Right lung (tissue), 10 donors: ENCODE data around the gene WNT2B. TPM values are rescaled to one million over a fixed set of nuclear protein-coding genes. Genes with fewer than 3 reads are reported as not detected.
"Not testable (repeated sequence)": the region's sequence is repeated elsewhere in the genome, so short reads cannot be mapped to it uniquely, and the experiment has no call there.

Experiments used
- DNase-seq, 2 donors: peaks; one replicate each; pipeline ENCODE4 v3.0.0-alpha.2; 2013
- long read RNA-seq, 8 donors: transcript quantifications; one replicate each; lab custom pipeline, GENCODE V29; 2026
- polyA plus RNA-seq, 5 donors: library from polyadenylated mRNA; unstranded; fragments of 120-200 nt; gene quantifications; one replicate each; pipeline versions ENCODE4 v1.2.1 to v1.2.3, GENCODE V29; 2013; ENCODE audit warnings: inconsistent platforms in 1 of 5, low replicate concordance in 1 of 5; ENCODE audit not compliant: insufficient read length in 5 of 5, insufficient read depth in 1 of 5

WNT2B gene
- 1 to 10 TPM; 3.5 to 6.5 (median 4.7) TPM for polyA plus RNA-seq
- long read RNA-seq, donor 1, partial matches to known transcripts, result 21 of 22 reads
- long read RNA-seq, donor 1, other reads (novel, unspliced or antisense), result 0 of 22 reads
- long read RNA-seq, donor 2, partial matches to known transcripts, result 0 of 3 reads
- long read RNA-seq, donor 2, other reads (novel, unspliced or antisense), result 0 of 3 reads
- long read RNA-seq, donor 3, partial matches to known transcripts, result 0 of 1 reads
- long read RNA-seq, donor 3, other reads (novel, unspliced or antisense), result 0 of 1 reads
- long read RNA-seq, donor 4, partial matches to known transcripts, result 0 of 1 reads
- long read RNA-seq, donor 4, other reads (novel, unspliced or antisense), result 0 of 1 reads
- long read RNA-seq, donor 5, result 0 reads
- long read RNA-seq, donor 6, partial matches to known transcripts, result 9 of 9 reads
- long read RNA-seq, donor 6, other reads (novel, unspliced or antisense), result 0 of 9 reads
- long read RNA-seq, donor 7, partial matches to known transcripts, result 8 of 8 reads
- long read RNA-seq, donor 7, other reads (novel, unspliced or antisense), result 0 of 8 reads
- long read RNA-seq, donor 8, result 0 reads

DNA sequence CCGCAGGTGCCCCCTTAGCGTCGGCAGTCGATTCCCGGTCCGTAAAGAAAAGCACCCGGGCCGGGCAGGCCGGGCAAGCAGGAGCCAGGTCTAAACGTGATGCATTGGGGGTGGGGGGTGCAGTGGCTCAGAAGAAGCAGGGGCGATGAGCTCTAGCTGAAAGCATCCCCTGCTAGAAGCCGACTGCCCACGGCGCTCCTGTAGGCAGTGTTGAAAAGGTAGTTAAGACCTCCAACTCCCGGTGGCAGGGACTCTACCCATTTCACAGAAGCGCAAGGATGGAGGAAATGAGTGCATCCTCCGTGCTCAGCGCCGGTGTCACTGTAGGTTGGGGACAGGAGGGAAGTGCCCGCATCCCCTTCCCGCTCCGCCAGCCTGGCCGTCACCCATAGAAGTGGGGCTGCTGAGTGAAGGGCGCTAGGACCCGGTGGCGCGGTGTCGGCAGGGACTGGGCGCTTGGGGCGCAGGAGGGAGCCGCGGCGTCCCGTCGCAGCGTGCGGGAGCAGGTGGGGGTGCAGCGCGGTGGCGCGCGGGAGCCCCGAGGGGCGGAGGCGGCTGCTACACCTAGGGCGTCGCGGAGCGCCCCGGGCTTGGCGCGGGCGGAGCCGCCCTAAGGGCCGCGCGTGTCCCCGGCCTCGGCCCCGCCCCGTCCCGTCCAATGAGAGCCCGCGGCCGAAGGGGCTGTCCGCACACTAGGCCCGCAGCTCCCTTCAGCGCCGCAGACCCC lies at the start of gene WNT2B:
Gene WNT2B, plus strand, starts transcription at position 688 of the 727 bp plus-strand sequence. CDS start 298 bp downstream, outside the sequence.
- no peak for DNase-seq

DNA sequence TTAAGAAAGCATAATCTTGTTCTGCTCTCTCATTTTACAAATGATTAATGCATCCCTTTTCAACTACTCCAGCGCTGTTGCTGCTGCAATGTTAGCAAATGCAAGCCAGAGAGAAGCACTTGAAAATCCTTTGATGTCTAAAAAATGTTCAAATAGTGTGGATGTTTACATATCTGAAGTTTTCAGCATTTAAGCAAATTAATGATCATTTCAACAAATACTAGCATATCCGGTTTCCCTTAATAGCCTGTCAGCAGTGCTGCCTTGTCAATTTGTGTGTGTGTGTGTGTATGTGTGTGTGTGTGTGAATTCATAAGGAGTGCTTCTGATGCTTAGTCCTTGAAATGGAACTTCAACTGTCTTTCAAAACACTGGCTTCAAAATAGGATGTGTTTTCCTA lies 48.1 kb upstream of the WNT2B start:
- peak; percentile 51 for DNase-seq

DNA sequence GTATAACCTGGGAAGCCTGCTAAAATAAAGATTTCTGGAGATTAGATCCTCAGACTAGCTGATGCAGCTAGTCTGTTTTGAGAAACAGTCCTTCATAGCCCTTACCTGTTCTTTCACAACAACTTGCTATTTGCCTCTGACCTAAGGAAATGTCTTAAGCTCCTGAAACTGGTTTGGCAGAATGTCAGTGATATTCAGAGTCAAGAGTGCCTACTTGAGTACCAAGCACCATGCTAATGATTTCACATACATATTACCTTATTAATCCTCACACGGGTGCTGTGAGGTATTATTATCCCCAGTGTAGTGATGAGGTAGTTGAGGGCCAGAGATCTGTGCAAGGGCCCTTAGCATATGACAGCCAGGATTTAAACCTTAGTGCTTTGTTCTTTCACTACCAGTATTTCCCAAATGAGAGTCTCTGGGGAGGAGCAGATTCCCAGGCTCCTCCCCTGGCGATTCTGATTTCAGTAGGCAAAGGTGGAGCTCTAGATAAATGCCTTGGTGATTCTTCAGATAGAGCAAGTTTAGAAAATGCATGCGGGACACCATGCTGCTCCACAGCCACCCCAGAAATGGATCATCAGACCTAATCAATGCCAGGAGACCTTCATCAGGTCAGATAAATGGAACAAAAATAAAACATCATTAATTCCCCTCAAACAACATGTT lies 47.4 kb upstream of the WNT2B start:
- peak; percentile 56 to 64 for DNase-seq

DNA sequence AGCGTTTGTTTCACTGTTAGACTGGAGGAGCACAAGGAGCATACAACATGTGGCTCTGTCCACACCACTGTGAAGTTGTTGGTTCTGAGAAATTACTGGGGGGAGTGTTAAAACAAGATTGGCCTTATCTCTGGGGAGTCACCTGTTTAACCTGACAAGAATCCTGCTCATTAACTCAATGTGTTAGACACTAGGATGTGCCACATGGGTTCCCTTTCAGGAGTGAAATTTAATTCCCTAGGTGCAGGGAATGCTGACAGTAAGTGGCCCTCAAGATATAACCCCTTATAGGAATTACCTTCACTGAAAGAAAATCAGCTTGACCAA lies 45.8 kb upstream of the WNT2B start:
- DNase-seq, result no peak

DNA sequence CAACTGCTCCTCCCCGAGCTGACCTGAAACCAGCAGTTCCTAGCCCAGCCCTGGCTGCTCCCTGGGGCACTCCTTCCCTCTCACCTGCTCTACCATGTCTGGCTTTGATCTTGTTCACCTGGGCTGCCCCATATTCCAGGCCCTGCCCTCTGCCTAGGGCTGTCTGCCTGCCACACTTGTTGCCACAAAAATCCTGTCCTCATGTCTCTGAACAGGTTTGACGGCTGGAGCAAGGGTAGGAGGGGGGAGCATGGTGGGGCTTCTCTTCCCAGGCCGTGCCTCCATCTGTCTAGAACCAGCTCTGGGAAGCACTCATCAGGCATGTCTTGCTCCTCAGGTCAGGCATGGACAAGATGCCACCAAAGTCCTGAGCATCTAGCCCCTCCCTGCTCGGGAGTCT lies 44.3 kb upstream of the WNT2B start:
- DNase-seq, result no peak

DNA sequence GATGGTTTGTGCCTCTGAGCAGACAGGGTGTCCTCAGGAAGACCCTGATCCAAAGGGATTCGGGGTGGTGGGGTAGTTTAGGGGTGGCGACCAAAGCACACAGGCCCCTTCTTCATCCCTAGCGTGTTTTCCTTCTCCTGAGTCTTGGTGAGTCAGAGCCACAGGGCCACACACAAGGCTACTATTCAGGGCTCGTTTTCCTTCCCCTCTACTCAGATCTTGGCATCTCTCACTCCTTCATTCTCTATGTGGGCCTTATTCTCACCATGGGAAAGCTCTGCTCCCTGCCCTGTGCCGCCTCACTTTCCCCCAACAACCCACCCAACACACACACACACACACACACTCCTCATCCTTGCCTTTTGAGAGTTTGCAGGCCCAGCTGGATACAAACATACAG lies 43.6 kb upstream of the WNT2B start:
- DNase-seq, result no peak

DNA sequence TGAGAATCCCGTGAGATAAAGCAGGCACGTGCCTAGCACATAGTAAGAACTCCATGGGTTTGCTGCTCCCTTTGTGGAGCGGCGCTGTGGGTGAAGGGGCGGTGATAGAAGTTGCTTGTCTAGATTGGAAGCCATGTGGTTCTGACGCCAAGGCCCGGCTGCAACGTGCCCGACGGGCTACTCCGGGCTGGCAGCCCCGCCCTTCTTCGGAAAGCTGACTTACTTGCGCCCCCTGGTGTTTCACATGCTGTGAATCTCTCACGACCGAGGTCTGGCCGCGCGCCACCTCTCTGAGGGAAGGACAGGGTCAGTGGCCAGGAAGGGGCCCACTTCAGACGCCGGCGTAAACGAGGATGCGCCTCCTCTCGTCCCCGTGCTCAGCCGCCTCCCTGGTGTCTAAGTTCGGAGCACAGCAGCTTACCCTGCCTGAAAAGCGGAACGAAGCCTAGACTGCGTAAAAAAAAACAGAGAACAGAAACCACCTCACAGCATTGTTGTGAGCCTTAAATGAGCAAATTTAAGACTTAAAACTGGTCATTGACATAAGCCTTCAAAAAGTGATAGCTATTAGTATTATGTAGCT lies 42.6 kb upstream of the WNT2B start:
- DNase-seq, result peak; percentile 90 to 94

DNA sequence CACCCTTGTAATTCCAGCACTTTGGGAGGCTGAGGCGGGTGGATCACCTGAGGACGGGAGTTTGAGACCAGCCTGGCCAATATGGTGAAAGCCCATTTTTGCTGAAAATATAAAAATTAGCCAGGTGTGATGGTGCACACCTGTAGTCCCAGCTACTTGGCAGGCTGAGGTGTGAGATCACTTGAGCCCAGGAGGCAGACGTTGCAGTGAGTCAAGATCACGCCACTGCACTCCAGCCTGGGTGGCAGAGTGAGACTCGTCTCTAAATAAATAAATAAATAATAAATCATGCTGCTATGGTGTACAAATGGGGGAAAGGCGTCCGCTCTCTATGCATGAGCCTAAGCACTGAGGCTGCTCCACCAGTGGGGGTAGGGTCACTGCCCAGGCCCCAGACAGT lies 38.4 kb upstream of the WNT2B start:
- not testable (repeated sequence) for DNase-seq

DNA sequence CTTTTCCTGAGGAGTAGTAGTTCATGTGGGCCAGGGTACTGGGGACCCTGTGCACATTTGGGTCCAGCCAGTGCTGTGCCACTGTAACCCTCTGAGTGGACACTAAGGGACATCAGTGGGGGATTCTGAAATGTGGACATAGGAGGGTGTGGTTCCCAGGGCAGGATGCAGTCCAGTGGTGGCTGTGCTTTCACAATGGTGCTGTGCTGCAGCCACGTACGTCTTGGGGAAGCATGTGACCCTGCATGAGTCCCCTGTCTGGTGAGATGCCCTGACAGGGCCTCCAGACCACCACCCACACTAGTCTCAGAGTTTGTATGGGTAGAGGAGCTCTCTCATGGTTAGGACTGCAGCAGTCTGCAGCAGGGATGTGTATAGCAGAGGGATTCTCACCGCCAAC lies 37.8 kb upstream of the WNT2B start:
- DNase-seq, result no peak

DNA sequence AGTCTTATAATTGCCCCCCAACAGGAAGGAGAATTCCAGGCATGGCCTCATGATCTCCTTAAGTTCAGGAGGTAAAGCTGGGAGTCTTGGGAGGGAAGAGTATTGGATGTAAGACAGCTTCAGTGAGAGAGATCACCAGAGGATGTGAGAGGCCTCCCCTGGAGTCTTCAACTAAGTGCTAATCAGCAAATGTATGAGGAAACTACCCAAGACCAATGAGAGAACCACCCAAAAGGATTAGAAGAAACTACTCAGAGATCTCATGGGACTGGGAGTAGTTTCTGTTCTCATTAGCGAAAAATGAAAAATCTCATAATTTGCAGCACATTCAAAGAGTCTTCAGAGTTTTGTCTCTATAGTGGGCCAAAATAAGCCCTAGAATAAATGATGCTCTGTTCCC lies 36.6 kb upstream of the WNT2B start:
- DNase-seq, result no peak

DNA sequence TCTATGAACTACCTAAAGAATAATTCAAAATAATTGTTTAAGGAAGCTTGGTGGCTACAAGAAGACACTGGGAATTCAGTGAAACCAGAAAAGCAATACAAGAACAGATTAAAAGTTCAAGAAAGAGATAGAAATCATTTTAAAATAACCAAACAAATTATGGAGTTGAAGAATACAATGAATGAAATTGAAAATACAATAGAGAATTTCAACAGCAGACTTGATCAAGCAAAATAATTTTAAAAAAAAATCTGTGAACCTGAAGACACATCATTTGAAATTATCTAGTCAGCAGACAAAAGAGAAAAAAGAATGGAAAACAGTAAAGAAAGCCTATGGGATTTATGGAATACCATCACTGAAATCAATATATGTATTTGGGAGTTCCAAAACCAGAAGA lies 31.2 kb upstream of the WNT2B start:
- no peak for DNase-seq

DNA sequence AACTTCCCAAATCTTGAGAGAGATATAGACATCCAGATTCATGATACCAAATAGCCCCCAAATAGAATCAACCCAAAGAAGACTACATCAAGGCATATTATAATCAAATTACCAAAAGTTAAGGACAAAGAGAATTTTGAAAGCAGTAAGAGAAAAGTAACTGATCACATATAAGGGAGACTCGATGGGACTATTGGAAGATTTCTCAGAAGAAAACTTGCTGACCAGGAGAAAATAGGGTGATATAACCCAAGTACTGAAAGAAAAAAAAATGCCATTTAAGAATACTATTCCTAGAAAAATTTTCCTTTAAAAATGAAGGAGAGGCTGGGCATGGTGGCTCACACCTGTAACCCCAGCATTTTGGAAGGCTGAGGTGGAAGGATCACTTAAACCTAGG lies 30.5 kb upstream of the WNT2B start:
- no peak for DNase-seq

DNA sequence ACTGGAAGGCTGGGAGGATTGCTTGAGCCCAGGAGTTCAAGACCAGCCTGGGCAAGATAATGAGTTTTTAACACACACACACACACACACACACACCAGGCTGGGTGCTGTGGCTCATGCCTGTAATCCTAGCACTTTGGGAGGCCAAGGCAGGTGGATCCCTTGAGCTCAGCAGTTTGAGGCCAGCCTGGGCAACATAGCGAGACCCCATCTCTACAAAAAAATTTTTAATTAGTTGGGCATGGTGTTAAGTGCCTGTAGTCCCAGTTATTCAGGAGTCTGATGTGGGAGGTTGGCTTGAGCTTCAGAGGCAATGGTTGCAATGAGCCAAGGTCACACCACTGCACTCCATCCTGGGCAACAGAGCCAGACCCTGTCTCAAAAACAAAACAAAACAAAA lies 22.7 kb upstream of the WNT2B start:
- DNase-seq, result not testable (repeated sequence)

DNA sequence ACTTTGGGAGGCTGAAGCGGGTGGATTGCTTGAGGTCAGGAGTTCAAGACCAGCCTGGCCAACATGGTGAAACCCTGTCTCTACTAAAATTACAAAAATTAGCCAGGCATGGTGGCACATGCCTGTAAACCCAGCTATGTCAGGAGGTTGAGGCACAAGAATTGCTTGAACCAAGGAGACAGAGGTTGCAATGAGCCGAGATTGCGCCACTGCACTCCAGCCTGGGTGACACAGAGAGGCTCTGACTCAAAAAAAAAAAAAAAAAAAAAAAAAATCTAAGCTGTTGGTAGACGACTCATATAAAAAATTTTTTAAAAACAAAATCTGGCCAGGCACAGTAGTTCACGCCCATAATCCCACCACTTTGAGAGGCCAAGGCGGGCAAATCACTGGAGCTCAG lies 21.1 kb upstream of the WNT2B start:
- not testable (repeated sequence) for DNase-seq

DNA sequence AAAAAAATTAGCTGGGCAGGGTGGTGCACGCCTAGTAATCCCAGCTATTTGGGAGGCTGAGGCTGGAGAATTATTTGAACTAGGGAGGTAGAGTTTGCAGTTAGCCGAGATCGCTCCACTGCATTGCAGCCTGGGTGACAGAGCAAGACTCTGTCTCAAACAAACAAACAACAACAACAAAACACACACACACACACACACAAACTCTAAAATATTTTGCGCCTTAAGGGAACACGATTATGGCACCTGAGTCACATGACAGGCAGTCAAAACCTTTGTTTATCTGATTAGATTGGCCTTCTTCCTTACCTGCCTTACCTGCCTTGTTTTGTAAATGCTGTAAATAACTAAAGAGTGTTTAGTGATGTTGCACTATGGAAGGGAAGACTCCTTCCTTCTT lies 20.6 kb upstream of the WNT2B start:
- DNase-seq, result no peak

DNA sequence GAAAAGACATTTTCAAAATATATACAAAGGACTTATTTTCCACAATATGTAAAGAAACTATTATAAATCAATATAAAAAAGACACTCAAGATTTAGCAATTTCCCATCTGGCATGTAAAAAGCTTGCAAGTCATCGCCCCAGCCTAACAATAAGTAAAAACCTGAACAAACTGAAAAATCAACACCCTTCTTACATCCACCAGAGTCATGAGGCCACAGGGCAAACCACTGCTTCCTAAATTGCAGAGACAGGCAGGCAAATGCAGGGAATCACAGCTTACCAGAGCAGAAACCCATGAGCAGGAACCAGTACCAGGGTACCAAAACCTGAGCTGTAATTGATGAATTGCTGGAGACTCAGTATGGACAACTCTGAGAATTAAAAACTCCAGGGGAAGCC lies 16.7 kb upstream of the WNT2B start:
- DNase-seq, result no peak

DNA sequence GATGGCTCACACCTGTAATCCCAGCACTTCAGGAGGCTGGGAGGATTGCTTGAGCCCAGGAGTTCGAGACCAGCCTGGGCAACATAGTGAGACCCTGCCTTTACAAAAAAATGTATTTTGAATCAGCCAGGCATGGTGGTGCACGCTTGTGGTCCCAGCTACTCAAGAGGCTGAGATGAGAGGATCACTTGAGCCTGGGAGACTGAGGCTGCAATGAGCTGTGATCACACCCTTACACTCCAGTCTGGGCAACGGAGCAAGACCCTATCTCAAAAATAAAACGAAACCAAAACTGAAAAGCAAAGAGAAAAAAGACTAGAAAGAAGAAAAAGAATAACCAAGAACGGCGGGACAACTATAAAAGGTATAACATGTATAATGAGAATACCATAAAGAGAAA lies 15.4 kb upstream of the WNT2B start:
- DNase-seq, result no peak

DNA sequence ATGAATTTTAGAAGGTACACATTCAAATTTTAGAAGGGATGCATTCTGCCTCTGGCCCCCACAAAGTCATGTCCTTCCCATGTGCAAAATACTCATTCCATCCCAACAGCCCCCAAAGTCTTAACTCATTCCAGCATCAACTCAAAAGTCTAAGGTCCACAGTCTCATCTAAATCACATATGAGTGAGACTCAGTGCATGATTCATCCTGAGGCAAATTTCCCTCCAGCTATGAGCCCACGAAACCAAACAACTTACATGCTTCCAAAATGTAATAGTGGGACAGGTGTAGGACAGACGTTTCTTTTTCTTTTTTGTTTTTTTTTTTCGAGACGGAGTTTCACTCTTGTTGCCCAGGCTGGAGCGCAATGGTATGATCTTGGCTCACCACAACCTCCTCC lies 12.5 kb upstream of the WNT2B start:
- no peak for DNase-seq

DNA sequence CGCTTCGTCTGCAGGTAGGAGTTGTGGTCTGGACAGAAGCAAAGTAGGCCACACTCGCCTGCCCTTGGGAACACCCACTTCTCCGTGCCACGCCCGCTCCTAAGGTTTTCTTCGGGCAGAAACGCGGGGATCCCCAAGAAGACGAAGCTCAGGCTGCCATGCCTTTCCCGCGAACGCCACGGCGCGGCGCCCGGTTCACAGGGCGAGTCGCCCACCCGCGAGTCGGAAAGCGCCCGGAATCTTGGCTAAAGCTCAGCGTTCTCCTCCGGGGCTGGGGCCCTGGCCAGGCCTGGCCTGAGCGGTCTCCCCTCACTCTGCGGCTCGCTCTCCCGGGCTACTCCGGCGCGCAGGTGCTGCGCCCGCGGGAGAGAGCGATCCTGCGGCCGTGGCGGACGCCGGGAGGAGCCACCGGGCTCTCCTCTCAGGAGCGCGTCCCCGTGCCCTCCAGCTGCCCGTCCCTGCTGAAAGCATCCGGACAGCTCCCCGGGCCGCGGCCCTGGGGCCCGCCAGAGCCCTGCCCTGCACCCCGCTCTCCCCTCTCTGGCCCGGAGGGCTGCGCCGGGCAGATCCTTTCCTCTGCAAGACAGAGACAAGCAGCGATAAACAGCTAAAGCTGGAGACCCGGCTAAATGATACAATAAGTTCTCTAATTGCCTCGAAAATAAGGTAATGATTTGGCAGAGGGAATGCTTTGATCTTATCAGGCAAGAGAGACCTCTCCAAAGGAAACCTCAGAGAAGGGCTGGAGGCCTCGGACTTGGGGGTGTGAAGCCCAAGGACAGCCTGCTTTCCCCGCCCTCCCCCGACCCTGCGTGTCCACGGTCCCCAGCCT lies 6.7 kb upstream of the WNT2B start:
- DNase-seq, result peak; percentile 64 to 73

DNA sequence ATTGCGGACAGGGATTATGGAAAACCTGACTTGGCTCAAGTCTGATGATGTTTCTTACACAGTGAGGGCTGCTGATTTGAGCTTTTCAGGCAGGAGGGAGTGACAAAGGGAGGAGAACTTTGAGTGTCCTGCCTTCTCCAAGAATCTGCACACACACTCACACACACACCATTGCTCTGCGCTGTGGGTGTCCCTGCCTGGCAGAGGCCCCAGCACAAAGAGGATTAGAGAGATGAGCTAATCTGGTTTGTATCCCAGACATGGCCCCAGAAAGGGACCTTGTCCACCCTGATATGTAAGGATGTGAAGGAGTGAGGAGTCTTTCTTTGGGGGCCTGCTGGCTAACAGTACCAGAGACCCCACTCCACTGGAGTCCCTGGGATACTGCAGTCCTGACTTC lies 5.9 kb upstream of the WNT2B start:
- DNase-seq, result no peak

DNA sequence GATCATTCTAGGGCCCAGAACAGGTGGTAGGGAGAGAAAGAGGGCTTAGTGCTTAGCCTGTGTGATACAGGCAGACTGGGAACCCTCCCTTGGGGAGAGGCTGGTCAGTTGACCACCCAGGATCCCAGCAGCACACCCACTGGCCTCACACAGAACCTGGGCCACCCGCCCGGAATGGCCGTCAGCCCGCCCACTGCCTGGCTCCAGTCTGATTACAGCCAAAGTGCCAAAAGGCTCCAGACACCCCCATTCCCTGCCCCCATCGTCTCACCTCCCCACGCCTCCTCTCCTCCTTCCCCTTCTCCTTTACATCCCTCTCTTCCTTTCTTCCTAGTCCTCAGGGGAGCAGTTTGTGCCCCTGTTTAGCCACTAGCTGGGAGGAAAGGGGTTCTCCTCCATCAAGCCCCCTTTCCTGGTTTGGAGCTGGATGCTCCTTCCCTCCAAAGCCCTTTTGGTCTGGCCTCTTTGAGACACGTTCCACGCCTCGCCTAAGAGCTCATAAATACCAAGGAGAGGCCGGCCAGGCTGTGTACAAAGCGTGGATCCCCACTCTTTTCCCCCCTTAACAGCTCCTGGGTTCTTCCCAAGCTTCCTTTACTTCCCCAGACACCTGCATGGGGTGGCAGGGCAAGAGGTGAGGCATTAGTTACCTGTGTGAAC lies 4.6 kb upstream of the WNT2B start:
- no peak for DNase-seq
